NOMO-1 (cell line): ENCODE results near the gene ZNF44.

Experiments used
- DNase-seq, 2 experiments: peaks; one replicate each; lab custom pipeline; 2025; ENCODE audit not compliant: unreplicated experiment in 2 of 2; lab: John Stamatoyannopoulos, UW

ZNF44 gene

GRCh38 chr19:12265921-12266704 lies 28.6 kb downstream of the ZNF44 start:
- no peak for DNase-seq

- DNase-seq: no peak
Observed at GRCh38 chr19:12261554-12261953, 33.1 kb downstream of the ZNF44 start.

GRCh38 chr19:12260861-12261260 lies 33.8 kb downstream of the ZNF44 start:
- DNase-seq: no peak

GRCh38 chr19:12260236-12260635 lies 34.4 kb downstream of the ZNF44 start:
- DNase-seq: no peak

- DNase-seq: no peak
Observed at GRCh38 chr19:12255372-12255771, 39.3 kb downstream of the ZNF44 start.

GRCh38 chr19:12247644-12248222 lies 47.0 kb downstream of the ZNF44 start:
- no peak for DNase-seq

- no peak for DNase-seq
Observed at GRCh38 chr19:12244370-12244769, 50.3 kb downstream of the ZNF44 start.

- no peak for DNase-seq
Observed at GRCh38 chr19:12237143-12237839, 57.4 kb downstream of the ZNF44 start.

- DNase-seq: no peak
Observed at GRCh38 chr19:12232961-12233360, 61.7 kb downstream of the ZNF44 start.

GRCh38 chr19:12230751-12231733 lies 63.6 kb downstream of the ZNF44 start:
- DNase-seq: no peak

GRCh38 chr19:12229990-12230389 lies 64.7 kb downstream of the ZNF44 start:
- no peak for DNase-seq

- no peak for DNase-seq
Observed at GRCh38 chr19:12224676-12225075, 70.0 kb downstream of the ZNF44 start.

GRCh38 chr19:12222980-12223630 lies 71.6 kb downstream of the ZNF44 start:
- no peak for DNase-seq
